Endothelial cell of umbilical vein (primary cell): ENCODE data around the gene ARF1.

ENCODE experiments used
- POLR2A ChIP-seq: IDR thresholded peaks from 2 replicates; pipeline ENCODE4 v1.6.1; 2012; ENCODE audit warnings: low read depth, mild to moderate bottlenecking, control low read depth, low read length
- POLR2AphosphoS5 ChIP-seq: IDR thresholded peaks from 2 replicates; pipeline ENCODE4 v1.6.1; 2012; ENCODE audit warnings: low read depth, mild to moderate bottlenecking, control low read depth, low read length, moderate library complexity; ENCODE audit not compliant: insufficient read depth
- TF ChIP-seq, protein P1 (sequence below): IDR thresholded peaks from 2 replicates; pipeline ENCODE4 v1.6.1; 2011; ENCODE audit not compliant: insufficient read depth, insufficient read length
- TF ChIP-seq, protein P2 (sequence below), 2 donors: IDR thresholded peaks; 1 replicate in 1 of 2; 2 replicates in 1 of 2; pipeline ENCODE4 v1.5.1; 2011; ENCODE audit warnings: low read length in 2 of 2, mild to moderate bottlenecking in 2 of 2, moderate library complexity in 2 of 2, control low read depth in 1 of 2, inconsistent platforms in 1 of 2, low read depth in 1 of 2; ENCODE audit not compliant: insufficient read depth in 1 of 2; ENCODE audit errors: extremely low read depth in 1 of 2

DNA sequence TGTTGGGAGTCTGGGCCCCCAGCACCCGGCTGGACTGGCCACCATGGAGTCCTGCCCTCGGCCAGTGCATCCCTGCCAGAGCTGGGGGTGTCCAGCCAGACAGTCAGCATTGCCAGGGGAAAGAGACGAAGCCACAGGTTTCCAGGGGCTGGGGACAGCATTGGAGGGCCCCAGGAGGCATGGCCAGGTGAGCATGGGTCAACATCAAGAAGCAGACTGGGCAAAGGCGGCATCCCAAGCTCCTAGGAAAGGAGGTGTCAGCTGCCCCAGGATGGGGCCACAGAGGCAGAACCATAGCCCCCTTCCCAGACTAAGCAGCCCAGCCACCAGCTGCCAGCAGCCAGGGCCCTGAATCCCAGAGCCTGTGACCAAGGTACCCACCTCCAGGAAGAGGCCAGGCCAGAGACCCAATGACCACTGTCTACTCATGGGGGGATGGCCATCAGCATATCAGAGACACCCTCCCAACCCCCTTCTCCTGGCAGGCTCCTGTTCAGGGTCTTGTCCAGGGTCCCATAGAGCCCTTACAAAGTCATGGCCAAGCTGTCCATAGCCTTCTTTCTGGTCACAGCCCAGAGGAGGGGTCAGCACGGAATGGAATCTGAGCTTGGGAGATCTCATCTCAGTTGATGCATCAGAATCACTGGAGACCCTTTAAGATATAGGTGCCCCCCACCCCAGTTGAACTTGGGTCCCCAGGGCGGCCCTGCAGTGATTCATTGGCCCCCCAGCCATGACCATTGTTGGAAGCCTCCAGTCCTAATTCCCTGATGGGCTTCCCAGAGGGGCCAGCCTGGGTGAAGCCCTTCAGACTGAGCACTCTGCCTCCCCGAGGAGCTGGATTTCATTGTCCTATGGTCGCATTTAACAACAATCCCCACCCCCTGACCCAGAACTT is 43.3 kb upstream of the ARF1 start:
- TF ChIP-seq, protein P1, sequence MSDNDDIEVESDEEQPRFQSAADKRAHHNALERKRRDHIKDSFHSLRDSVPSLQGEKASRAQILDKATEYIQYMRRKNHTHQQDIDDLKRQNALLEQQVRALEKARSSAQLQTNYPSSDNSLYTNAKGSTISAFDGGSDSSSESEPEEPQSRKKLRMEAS = no peak
- TF ChIP-seq, protein P2, sequence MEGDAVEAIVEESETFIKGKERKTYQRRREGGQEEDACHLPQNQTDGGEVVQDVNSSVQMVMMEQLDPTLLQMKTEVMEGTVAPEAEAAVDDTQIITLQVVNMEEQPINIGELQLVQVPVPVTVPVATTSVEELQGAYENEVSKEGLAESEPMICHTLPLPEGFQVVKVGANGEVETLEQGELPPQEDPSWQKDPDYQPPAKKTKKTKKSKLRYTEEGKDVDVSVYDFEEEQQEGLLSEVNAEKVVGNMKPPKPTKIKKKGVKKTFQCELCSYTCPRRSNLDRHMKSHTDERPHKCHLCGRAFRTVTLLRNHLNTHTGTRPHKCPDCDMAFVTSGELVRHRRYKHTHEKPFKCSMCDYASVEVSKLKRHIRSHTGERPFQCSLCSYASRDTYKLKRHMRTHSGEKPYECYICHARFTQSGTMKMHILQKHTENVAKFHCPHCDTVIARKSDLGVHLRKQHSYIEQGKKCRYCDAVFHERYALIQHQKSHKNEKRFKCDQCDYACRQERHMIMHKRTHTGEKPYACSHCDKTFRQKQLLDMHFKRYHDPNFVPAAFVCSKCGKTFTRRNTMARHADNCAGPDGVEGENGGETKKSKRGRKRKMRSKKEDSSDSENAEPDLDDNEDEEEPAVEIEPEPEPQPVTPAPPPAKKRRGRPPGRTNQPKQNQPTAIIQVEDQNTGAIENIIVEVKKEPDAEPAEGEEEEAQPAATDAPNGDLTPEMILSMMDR (IDR thresholded peaks at IDR 0.05; ENCODE audit: extremely low read depth in 1 of 2, insufficient read depth in 1 of 2, low read depth in 1 of 2, low read length in 2 of 2) = no peak
- TF ChIP-seq POLR2A (no peak), POLR2AphosphoS5 (no peak)
